ENCODE measurements around the gene ALLC.

ALLC gene

DNA sequence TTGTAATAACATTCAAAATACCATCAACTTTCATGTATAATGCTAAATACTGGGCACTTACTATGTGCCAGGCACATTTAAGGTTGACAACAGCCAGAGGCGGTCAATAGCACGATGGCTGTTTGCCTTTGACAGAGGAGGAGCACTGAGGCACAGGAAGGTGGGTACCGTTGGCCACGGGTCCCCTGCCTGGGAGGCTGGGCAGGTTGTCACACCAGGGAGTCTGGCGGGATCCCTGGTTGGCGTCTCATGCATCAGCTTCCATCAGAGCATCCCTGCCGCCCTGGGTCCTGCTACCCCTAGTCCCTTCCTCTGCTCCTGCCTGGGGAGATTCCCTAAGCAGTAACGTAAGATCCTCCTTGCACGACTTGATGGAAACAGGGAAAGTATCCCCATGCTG lies 19.4 kb downstream of the ALLC start:
- ATAC-seq (ENCODE audit: insufficient read depth, low read depth) (no peak), DNase-seq (no peak)
- Histone ChIP-seq H3K79me2 (ENCODE audit: insufficient read depth, low read length) (no peaks in the 10 kb centered on the region), H3K9ac (ENCODE audit: low read depth, low read length) (no peak overlapping the region), H3K4me3 (ENCODE audit: low read depth in 1 of 2, low read length in 2 of 2) (no peak overlapping the region), H3K27ac (ENCODE audit: low read length) (no peak overlapping the region), H3K36me3 (ENCODE audit: insufficient read depth, low read length) (no peaks in the 10 kb centered on the region), H2AFZ (ENCODE audit: low read depth, low read length) (no peak overlapping the region), H3K9me3 (ENCODE audit: insufficient read depth, low read length, severe bottlenecking) (no peaks in the 10 kb centered on the region), H3K4me1 (ENCODE audit: insufficient read depth, low read length) (no peaks in the 10 kb centered on the region), H4K20me1 (ENCODE audit: insufficient read depth, low read length) (no peaks in the 10 kb centered on the region), H3K27me3 (ENCODE audit: insufficient read depth, low read length, poor library complexity) (no peaks in the 10 kb centered on the region), H3K4me2 (ENCODE audit: insufficient read depth, low read length) (no peak overlapping the region)
- TF ChIP-seq EZH2 (IDR thresholded peaks at IDR 0.05; ENCODE audit: borderline replicate concordance, low read depth, low read length, severe bottlenecking) (no peak), CTCF (IDR thresholded peaks at IDR 0.05; ENCODE audit: borderline replicate concordance, extremely low read depth, low read length, poor library complexity, severe bottlenecking) (no peak)

GRCh38 chr2:3678212-3678611 lies 20.2 kb downstream of the ALLC start:
- Histone ChIP-seq H4K20me1 (ENCODE audit: insufficient read depth, low read length) (no peaks in the 10 kb centered on the region), H3K9ac (ENCODE audit: low read depth, low read length) (no peak overlapping the region), H3K4me2 (ENCODE audit: insufficient read depth, low read length) (no peak overlapping the region), H3K4me3 (ENCODE audit: low read depth in 1 of 2, low read length in 2 of 2) (no peak overlapping the region), H3K9me3 (ENCODE audit: insufficient read depth, low read length, severe bottlenecking) (no peaks in the 10 kb centered on the region), H3K27me3 (ENCODE audit: insufficient read depth, low read length, poor library complexity) (no peaks in the 10 kb centered on the region), H3K36me3 (ENCODE audit: insufficient read depth, low read length) (no peaks in the 10 kb centered on the region), H3K27ac (ENCODE audit: low read length) (no peak overlapping the region), H3K4me1 (ENCODE audit: insufficient read depth, low read length) (no peaks in the 10 kb centered on the region), H2AFZ (ENCODE audit: low read depth, low read length) (no peak overlapping the region), H3K79me2 (ENCODE audit: insufficient read depth, low read length) (no peaks in the 10 kb centered on the region)
- DNase-seq = no peak
- ATAC-seq (ENCODE audit: insufficient read depth, low read depth) = no peak
- TF ChIP-seq CTCF (IDR thresholded peaks at IDR 0.05; ENCODE audit: borderline replicate concordance, extremely low read depth, low read length, poor library complexity, severe bottlenecking) = no peak
- no peak for TF ChIP-seq EZH2 (IDR thresholded peaks at IDR 0.05; ENCODE audit: borderline replicate concordance, low read depth, low read length, severe bottlenecking)

DNA sequence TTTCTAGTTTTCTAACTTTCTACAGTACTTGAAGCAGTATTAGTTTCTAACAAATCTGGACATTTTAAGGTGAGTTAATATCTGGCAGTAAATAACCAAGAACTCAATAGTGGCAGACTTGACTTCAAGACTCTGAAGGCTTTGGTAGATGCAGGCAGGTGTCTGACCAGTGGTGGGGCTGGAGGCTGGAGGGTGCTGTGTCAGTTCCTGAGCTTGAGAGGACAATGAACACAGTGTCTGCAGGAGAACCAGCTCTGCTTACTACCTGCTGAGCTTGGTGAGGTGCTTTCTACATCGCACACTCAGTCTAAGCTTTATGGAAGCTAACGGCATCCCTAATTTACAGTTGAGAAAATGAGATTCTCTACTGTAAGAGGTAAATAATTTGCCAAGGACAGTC lies 21.2 kb downstream of the ALLC start:
- no peaks in the 10 kb centered on the region for H3K9me3 ChIP-seq (ENCODE audit: insufficient read depth, low read length, severe bottlenecking)
- no peak overlapping the region for H3K4me3 ChIP-seq (ENCODE audit: low read depth in 1 of 2, low read length in 2 of 2)
- no peaks in the 10 kb centered on the region for H3K36me3 ChIP-seq (ENCODE audit: insufficient read depth, low read length)
- no peaks in the 10 kb centered on the region for H3K79me2 ChIP-seq (ENCODE audit: insufficient read depth, low read length)
- ATAC-seq (ENCODE audit: insufficient read depth, low read depth) (no peak), DNase-seq (no peak)
- TF ChIP-seq CTCF (IDR thresholded peaks at IDR 0.05; ENCODE audit: borderline replicate concordance, extremely low read depth, low read length, poor library complexity, severe bottlenecking) = no peak
- TF ChIP-seq EZH2 (IDR thresholded peaks at IDR 0.05; ENCODE audit: borderline replicate concordance, low read depth, low read length, severe bottlenecking) = no peak
- H3K9ac ChIP-seq (ENCODE audit: low read depth, low read length) = no peak overlapping the region
- H3K4me2 ChIP-seq (ENCODE audit: insufficient read depth, low read length) = no peak overlapping the region
- no peak overlapping the region for H3K27ac ChIP-seq (ENCODE audit: low read length)
- no peaks in the 10 kb centered on the region for H3K27me3 ChIP-seq (ENCODE audit: insufficient read depth, low read length, poor library complexity)
- H4K20me1 ChIP-seq (ENCODE audit: insufficient read depth, low read length) = no peaks in the 10 kb centered on the region
- no peaks in the 10 kb centered on the region for H3K4me1 ChIP-seq (ENCODE audit: insufficient read depth, low read length)
- H2AFZ ChIP-seq (ENCODE audit: low read depth, low read length) = no peak overlapping the region
